Upper lobe of right lung (tissue), 1 donor: ENCODE measurements around the gene OBSL1. TPM values are rescaled to one million over a fixed set of nuclear protein-coding genes. Genes with fewer than 3 reads are reported as not detected.

Experiments
- ATAC-seq: fragments of 200-7000 bp; cut with Tn5 transposase; one replicate; pipeline ENCODE4 v1.9.1; 2020; ENCODE audit warnings: mild to moderate bottlenecking, moderate library complexity
- DNase-seq: peaks from one replicate; pipeline ENCODE4 v3.0.0-alpha.2; 2020
- H3K27ac ChIP-seq: fragments of 200-600 bp; one replicate; pipeline ENCODE4 v1.8.0; 2022
- H3K27me3 ChIP-seq: fragments of 200-600 bp; one replicate; pipeline ENCODE4 v1.8.0; 2022; ENCODE audit warnings: mild to moderate bottlenecking
- H3K36me3 ChIP-seq: fragments of 200-600 bp; one replicate; pipeline ENCODE4 v1.8.0; 2022
- H3K4me1 ChIP-seq: fragments of 200-600 bp; one replicate; pipeline ENCODE4 v1.8.0; 2022
- H3K4me3 ChIP-seq: fragments of 200-600 bp; one replicate; pipeline ENCODE4 v1.8.0; 2022; ENCODE audit warnings: mild to moderate bottlenecking
- H3K9me3 ChIP-seq: fragments of 200-600 bp; one replicate; pipeline ENCODE4 v1.8.0; 2022
- CTCF ChIP-seq: fragments of 200-600 bp; IDR thresholded peaks from one replicate; pipeline ENCODE4 v1.8.0; 2022; ENCODE audit warnings: antibody characterized with exemption
- intact Hi-C: fragments of 100-400 bp; cut with DNase I; formaldehyde crosslinking; loops from one replicate; pipeline ENCODE4 v1.11.0; 2022
- total RNA-seq: library from RNA; stranded (reverse); fragmentation: NEBNext Ultra II Directional; extraction: Animal tissue kit (Norgen Biotek cat#: 25700); gene quantifications from one replicate; pipeline ENCODE4 v1.2.1, GENCODE V29; 2021
- donor health status: DM: no; HTN: yes; CAD: no; lungs with severe emphysema.

Gene OBSL1
- total RNA-seq, 1 donor from 2014 or later, result 72.8 TPM

GRCh38 chr2:219508444-219508734 lies 63.0 kb downstream of the OBSL1 start:
- peaks cover 31% of the 10 kb centered on the region for H3K36me3 ChIP-seq
- intact Hi-C loops, result no loop called here
- peaks cover 29% of the 10 kb centered on the region for H3K27me3 ChIP-seq
- TF ChIP-seq CTCF, result no peak
- DNase-seq (no peak), ATAC-seq (no peak)
- H3K4me3 ChIP-seq, result no peak overlapping the region
- H3K9me3 ChIP-seq, result no peaks in the 10 kb centered on the region
- H3K27ac ChIP-seq, result no peak overlapping the region
- H3K4me1 ChIP-seq, result peaks cover 3% of the 10 kb centered on the region

GRCh38 chr2:219507581-219508443 lies 63.5 kb downstream of the OBSL1 start:
- DNase-seq (no peak), ATAC-seq (no peak)
- Histone ChIP-seq H3K36me3 (peaks cover 34% of the 10 kb centered on the region), H3K27me3 (peaks cover 23% of the 10 kb centered on the region), H3K27ac (no peak overlapping the region), H3K4me3 (no peak overlapping the region), H3K4me1 (peaks cover 3% of the 10 kb centered on the region), H3K9me3 (no peaks in the 10 kb centered on the region)
- intact Hi-C loops, result no loop called here
- TF ChIP-seq CTCF, result no peak

- TF ChIP-seq CTCF, result no peak
- intact Hi-C loops, result no loop called here
- no peak overlapping the region for H3K27ac ChIP-seq
- H3K36me3 ChIP-seq, result peaks cover 34% of the 10 kb centered on the region
- H3K4me1 ChIP-seq, result peaks cover 3% of the 10 kb centered on the region
- H3K27me3 ChIP-seq, result peaks cover 14% of the 10 kb centered on the region
- no peaks in the 10 kb centered on the region for H3K9me3 ChIP-seq
- H3K4me3 ChIP-seq, result no peak overlapping the region
- DNase-seq (no peak), ATAC-seq (no peak)
These were observed 64.4 kb downstream of the OBSL1 start for GRCh38 chr2:219506802-219507526.

- Histone ChIP-seq H3K4me3 (no peak overlapping the region), H3K9me3 (no peaks in the 10 kb centered on the region), H3K27ac (no peak overlapping the region), H3K27me3 (peaks cover 9% of the 10 kb centered on the region), H3K4me1 (peaks cover 3% of the 10 kb centered on the region), H3K36me3 (peaks cover 34% of the 10 kb centered on the region)
- DNase-seq (no peak), ATAC-seq (no peak)
- intact Hi-C loops, result no loop called here
- no peak for TF ChIP-seq CTCF
These were observed 65.1 kb downstream of the OBSL1 start for GRCh38 chr2:219506153-219506801.

GRCh38 chr2:219505585-219505984 lies 65.8 kb downstream of the OBSL1 start:
- H3K9me3 ChIP-seq, result no peaks in the 10 kb centered on the region
- intact Hi-C loops, result no loop called here
- H3K27me3 ChIP-seq, result peaks cover 2% of the 10 kb centered on the region
- no peak overlapping the region for H3K4me3 ChIP-seq
- no peak for ATAC-seq
- DNase-seq, result no peak
- H3K36me3 ChIP-seq, result peaks cover 34% of the 10 kb centered on the region
- H3K27ac ChIP-seq, result no peak overlapping the region
- no peak for TF ChIP-seq CTCF
- peaks cover 3% of the 10 kb centered on the region for H3K4me1 ChIP-seq
